DMS153 treated with DMSO at 0.1 percent for 48 hours (cell line): Measurements from ENCODE around the gene CADM2.

Experiments used
- DNase-seq: peaks from one replicate; lab custom pipeline; 2025; ENCODE audit not compliant: unreplicated experiment; lab: John Stamatoyannopoulos, UW

The CADM2 gene

GRCh38 chr3:85182975-85183752 lies 224.4 kb downstream of the CADM2 start:
- no peak for DNase-seq

GRCh38 chr3:85185495-85185894 lies 226.7 kb downstream of the CADM2 start:
- no peak for DNase-seq

- no peak for DNase-seq
Observed at GRCh38 chr3:85189731-85190130, 230.9 kb downstream of the CADM2 start.

DNA sequence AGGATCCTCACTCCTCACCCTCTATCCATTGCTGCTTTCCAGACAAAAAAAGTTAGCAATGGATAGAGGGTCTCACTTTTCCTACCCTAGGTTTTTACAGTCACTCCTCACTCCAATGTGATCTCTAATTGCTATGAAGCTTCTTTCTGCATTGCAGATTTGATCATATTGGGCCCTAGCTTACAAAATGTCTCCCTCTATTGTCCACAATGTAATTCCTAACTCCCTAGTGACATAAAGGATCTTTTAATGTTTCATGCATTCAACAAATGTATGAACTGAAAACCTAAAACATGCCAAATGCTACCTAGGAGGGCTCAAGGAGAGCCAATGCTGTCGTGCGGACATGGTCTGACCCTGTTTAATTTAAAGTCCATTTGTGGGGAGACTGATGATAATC lies 234.8 kb downstream of the CADM2 start:
- DNase-seq, result no peak

DNA sequence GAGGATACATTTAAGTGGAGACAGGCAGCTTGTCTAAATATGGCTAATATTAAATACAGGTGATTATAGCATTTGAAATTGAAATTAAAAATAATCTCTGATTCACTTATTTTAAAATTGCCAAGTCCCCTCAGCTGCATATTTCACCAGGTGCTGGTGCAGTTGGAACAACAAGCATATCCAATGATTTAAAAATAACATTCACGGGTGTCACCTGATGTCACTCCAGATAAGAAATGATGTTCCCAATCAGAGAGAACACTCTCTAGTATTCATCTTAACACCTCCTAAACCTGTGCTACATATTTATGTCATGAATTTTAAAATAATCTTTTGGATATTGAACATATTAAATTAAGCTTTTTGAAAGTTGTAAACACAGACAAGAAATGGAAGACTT lies 249.9 kb downstream of the CADM2 start:
- no peak for DNase-seq

GRCh38 chr3:85210540-85210939 lies 251.8 kb downstream of the CADM2 start:
- DNase-seq, result no peak

GRCh38 chr3:85228966-85229365 lies 270.2 kb downstream of the CADM2 start:
- DNase-seq, result no peak

DNA sequence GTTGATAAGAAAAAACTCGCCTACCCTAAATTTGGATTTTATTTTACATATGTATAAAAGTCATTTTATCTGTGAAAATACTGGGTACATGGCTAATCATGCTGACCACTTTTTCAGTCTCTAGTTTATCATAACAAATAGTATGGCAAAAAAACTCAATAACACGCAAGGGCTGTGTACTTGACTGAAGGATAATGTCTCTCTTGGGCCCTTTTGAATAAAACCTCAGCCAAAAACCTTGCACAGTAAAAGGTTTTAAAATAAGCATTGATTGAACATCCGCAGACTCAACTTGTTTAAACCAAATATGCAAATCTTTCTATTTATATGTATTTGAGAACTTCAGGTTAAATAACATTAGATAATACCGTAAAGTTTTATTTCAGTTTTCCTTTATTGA lies 285.3 kb downstream of the CADM2 start:
- no peak for DNase-seq

DNA sequence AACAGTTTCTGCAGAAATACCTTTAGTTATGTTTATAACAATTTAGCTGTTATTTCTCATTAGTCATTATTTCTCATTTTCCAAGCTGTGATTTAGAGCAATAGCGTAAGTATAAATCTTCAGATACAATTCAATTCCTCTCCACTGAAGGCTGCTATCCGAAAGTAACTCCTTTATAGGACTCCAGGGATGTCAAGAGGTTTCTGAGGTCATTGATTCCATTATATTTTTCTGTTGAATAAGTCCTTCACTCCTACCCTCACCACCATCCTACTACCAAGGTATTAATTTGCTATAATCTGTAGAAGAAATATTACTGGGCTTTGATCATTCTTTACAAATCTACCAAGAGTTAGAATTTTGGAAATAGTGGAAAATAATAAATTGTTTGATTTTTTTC lies 285.7 kb downstream of the CADM2 start:
- DNase-seq, result no peak

DNA sequence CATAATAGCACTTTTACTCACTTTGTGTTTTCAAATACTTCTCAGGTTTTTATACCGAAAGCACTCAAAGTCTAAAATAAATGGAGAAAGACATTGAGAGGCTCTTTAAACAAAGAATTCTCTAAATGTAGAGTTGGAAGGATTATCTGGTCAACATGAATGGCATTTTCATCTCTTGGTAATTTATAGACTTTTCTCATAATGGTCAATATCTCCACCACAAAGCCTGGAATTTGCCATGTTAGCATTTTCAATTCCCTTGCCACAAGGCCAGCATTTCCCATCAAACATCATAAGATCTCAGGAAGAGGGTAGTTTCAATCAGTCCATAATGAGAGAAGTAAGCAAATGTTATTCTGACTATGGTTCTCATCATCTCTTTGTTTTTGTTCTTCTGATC lies 293.0 kb downstream of the CADM2 start:
- DNase-seq, result no peak

- DNase-seq, result no peak
Observed at GRCh38 chr3:85252686-85253085, 293.9 kb downstream of the CADM2 start.

DNA sequence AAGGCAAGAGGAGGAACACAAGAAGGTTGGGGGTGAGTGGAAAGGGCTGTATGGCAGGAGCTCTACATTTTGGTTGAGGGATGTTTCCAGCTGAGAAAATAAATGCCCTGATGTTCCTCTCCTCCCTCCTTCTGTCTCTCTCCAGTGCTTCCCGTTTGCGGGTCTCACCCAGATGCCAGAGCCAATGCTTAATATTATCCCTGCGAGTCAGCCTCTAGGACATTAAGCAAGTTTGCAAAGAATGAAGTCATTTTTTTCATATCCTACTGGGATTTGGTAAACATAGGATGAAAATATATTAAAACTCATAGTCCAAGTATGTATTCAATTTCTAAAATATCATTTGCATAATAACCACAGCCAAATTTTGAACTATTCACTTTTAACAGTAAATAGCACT lies 295.9 kb downstream of the CADM2 start:
- no peak for DNase-seq

GRCh38 chr3:85255949-85256348 lies 297.2 kb downstream of the CADM2 start:
- DNase-seq, result no peak

DNA sequence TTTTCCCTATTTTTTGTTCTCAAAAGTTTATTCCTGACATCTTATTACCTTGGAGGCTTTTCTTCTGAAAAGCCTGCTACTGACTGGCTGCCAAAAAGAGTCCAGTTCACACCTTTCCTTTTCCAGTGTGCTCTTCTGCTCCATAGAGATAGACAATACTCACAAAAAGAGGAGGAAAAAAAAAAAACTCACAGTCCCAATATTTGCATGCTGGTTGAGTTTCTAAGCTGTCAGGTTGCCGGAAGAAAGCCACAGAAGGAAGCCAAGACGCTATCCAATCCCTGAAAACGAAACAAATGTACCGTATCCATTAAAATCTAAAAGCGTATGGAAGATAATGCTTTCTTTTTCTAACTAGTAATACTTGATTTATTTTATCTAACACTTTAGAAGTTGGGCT lies 299.5 kb downstream of the CADM2 start:
- DNase-seq, result no peak

- no peak for DNase-seq
Observed at GRCh38 chr3:85258819-85259218, 300.0 kb downstream of the CADM2 start.

DNA sequence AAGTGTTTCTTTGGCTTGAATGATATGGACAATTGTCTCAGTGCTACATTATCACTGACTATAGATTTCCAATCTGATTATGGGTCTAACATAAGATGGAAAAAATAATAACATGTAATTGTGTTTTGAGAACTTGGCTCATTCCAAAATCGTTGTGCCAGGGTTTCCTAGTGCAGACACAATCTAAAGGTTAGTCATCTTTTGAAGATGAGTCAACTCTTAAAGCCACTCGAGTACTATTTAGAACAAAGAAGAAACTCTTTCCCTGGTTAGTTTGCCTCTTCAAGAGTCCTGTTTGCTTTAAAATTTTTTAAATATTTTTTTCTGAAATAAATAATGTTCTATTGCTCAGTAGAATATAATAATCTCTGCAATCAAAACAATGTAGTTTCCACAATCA lies 301.0 kb downstream of the CADM2 start:
- DNase-seq, result no peak

- no peak for DNase-seq
Observed at GRCh38 chr3:85264381-85264780, 305.6 kb downstream of the CADM2 start.

- DNase-seq, result no peak
Observed at GRCh38 chr3:85270488-85270887, 311.7 kb downstream of the CADM2 start.

GRCh38 chr3:85271911-85272310 lies 313.1 kb downstream of the CADM2 start:
- no peak for DNase-seq

DNA sequence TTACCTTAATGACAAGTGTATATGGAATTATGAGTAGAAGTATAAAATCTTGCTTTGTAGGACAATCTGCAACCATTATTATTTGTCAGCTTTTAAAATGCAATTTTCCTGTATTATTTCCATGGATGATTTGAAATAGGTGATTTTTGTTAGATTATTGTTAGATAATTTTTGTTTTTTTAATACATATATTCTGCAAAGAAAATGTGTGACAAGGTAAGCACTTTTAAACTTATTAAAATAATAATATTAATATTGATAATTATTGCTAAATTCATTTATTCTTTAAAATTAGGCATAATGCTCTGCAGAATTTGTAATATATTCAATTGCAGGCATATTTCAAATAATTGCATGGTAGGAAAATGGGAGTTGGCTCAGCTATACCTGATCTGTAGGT lies 329.5 kb downstream of the CADM2 start:
- no peak for DNase-seq

DNA sequence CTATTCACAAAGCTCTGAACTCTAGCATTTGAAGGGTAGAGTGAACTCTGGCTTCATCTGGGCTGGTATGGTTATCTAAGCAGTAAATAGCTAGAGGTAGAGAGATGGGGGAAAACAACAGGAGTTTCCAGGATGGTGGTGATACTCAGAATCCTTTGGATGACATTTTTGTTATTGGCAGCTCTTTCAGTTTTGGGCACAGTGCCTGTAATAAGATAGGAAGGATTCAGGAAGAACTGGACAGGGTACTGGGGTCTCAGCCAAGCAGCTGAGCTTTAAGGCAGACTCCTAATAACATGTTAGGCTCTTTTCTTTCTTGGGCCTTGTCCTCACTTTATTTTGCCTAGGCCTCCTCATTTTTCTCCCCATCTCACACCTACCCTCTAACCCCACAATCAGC lies 338.5 kb downstream of the CADM2 start:
- no peak for DNase-seq

- no peak for DNase-seq
Observed at GRCh38 chr3:85298032-85298431, 339.2 kb downstream of the CADM2 start.

GRCh38 chr3:85303156-85303555 lies 344.4 kb downstream of the CADM2 start:
- DNase-seq, result no peak
